Memory B cell (primary cell): ENCODE results near the gene BMP7.

Experiments used
- ATAC-seq: fragments of 150-1000 bp; cut with Tn5 transposase; 2 replicates; pipeline ENCODE4 v1.10.0; 2021; ENCODE audit warnings: low read depth, mild to moderate bottlenecking, moderate library complexity
- DNase-seq, 2 donors: peaks; one replicate each; pipeline ENCODE4 v3.0.0; 2022; ENCODE audit warnings: low spot score in 2 of 2
- H3K27ac Mint-ChIP-seq: one replicate; pipeline ENCODE4 v1.8.0; 2022; ENCODE audit warnings: mild to moderate bottlenecking, moderate library complexity, mixed read lengths
- H3K27me3 Mint-ChIP-seq: one replicate; pipeline ENCODE4 v1.8.0; 2022; ENCODE audit warnings: mixed read lengths
- H3K36me3 Mint-ChIP-seq: one replicate; pipeline ENCODE4 v1.8.0; 2022; ENCODE audit warnings: mild to moderate bottlenecking, mixed read lengths
- H3K4me1 Mint-ChIP-seq: one replicate; pipeline ENCODE4 v1.8.0; 2022; ENCODE audit warnings: mixed read lengths
- H3K4me3 Mint-ChIP-seq: one replicate; pipeline ENCODE4 v1.8.0; 2022; ENCODE audit warnings: mild to moderate bottlenecking, moderate library complexity, mixed read lengths
- H3K9me3 Mint-ChIP-seq: one replicate; pipeline ENCODE4 v1.8.0; 2022; ENCODE audit warnings: mixed read lengths

The BMP7 gene

GRCh38 chr20:57176842-57177241, 89.6 kb downstream of the BMP7 start:
- Mint-ChIP-seq H3K27me3 (peaks cover 8% of the 10 kb centered on the region), H3K4me1 (no peaks in the 10 kb centered on the region), H3K9me3 (no peaks in the 10 kb centered on the region), H3K4me3 (no peak overlapping the region), H3K27ac (no peak overlapping the region), H3K36me3 (no peaks in the 10 kb centered on the region)
- no peak for DNase-seq
- ATAC-seq, result no peak

- H3K4me1 Mint-ChIP-seq, result no peaks in the 10 kb centered on the region
- H3K36me3 Mint-ChIP-seq, result no peaks in the 10 kb centered on the region
- H3K9me3 Mint-ChIP-seq, result peaks cover 1% of the 10 kb centered on the region
- H3K4me3 Mint-ChIP-seq, result no peak overlapping the region
- peaks cover 8% of the 10 kb centered on the region for H3K27me3 Mint-ChIP-seq
- no peak for ATAC-seq
- no peak for DNase-seq
- no peak overlapping the region for H3K27ac Mint-ChIP-seq
Measured at GRCh38 chr20:57175397-57176010, 90.9 kb downstream of the BMP7 start.

GRCh38 chr20:57174737-57175136, 91.7 kb downstream of the BMP7 start:
- Mint-ChIP-seq H3K9me3 (peaks cover 1% of the 10 kb centered on the region), H3K36me3 (no peaks in the 10 kb centered on the region), H3K27ac (no peak overlapping the region), H3K4me1 (no peaks in the 10 kb centered on the region), H3K27me3 (peaks cover 8% of the 10 kb centered on the region), H3K4me3 (no peak overlapping the region)
- ATAC-seq (no peak), DNase-seq (no peak)

- DNase-seq (no peak), ATAC-seq (no peak)
- H3K4me1 Mint-ChIP-seq, result no peaks in the 10 kb centered on the region
- H3K9me3 Mint-ChIP-seq, result peaks cover 1% of the 10 kb centered on the region
- no peak overlapping the region for H3K4me3 Mint-ChIP-seq
- no peak overlapping the region for H3K27ac Mint-ChIP-seq
- peaks cover 8% of the 10 kb centered on the region for H3K27me3 Mint-ChIP-seq
- H3K36me3 Mint-ChIP-seq, result no peaks in the 10 kb centered on the region
Measured at GRCh38 chr20:57173986-57174385, 92.5 kb downstream of the BMP7 start.

GRCh38 chr20:57173041-57173440, 93.4 kb downstream of the BMP7 start:
- H3K27ac Mint-ChIP-seq, result no peak overlapping the region
- no peaks in the 10 kb centered on the region for H3K36me3 Mint-ChIP-seq
- no peaks in the 10 kb centered on the region for H3K4me1 Mint-ChIP-seq
- peaks cover 1% of the 10 kb centered on the region for H3K9me3 Mint-ChIP-seq
- ATAC-seq, result no peak
- DNase-seq, result no peak
- H3K27me3 Mint-ChIP-seq, result peaks cover 7% of the 10 kb centered on the region
- no peak overlapping the region for H3K4me3 Mint-ChIP-seq

- Mint-ChIP-seq H3K9me3 (peaks cover 1% of the 10 kb centered on the region), H3K27ac (no peak overlapping the region), H3K4me1 (no peaks in the 10 kb centered on the region), H3K36me3 (no peaks in the 10 kb centered on the region), H3K4me3 (no peak overlapping the region), H3K27me3 (peaks cover 5% of the 10 kb centered on the region)
- DNase-seq (no peak), ATAC-seq (no peak)
Measured at GRCh38 chr20:57170343-57170742, 96.1 kb downstream of the BMP7 start.

GRCh38 chr20:57169162-57169561, 97.3 kb downstream of the BMP7 start:
- H3K4me3 Mint-ChIP-seq, result no peak overlapping the region
- H3K27me3 Mint-ChIP-seq, result peaks cover 11% of the 10 kb centered on the region
- peaks cover 1% of the 10 kb centered on the region for H3K9me3 Mint-ChIP-seq
- H3K27ac Mint-ChIP-seq, result no peak overlapping the region
- ATAC-seq (no peak), DNase-seq (no peak)
- no peaks in the 10 kb centered on the region for H3K4me1 Mint-ChIP-seq
- H3K36me3 Mint-ChIP-seq, result no peaks in the 10 kb centered on the region

GRCh38 chr20:57167971-57168701, 98.3 kb downstream of the BMP7 start:
- Mint-ChIP-seq H3K4me3 (no peak overlapping the region), H3K27me3 (peaks cover 11% of the 10 kb centered on the region), H3K4me1 (no peaks in the 10 kb centered on the region), H3K9me3 (peaks cover 1% of the 10 kb centered on the region), H3K36me3 (no peaks in the 10 kb centered on the region), H3K27ac (no peak overlapping the region)
- ATAC-seq (no peak), DNase-seq (no peak)

GRCh38 chr20:57167292-57167655, 99.2 kb downstream of the BMP7 start:
- no peaks in the 10 kb centered on the region for H3K4me1 Mint-ChIP-seq
- peaks cover 1% of the 10 kb centered on the region for H3K9me3 Mint-ChIP-seq
- H3K27ac Mint-ChIP-seq, result no peak overlapping the region
- ATAC-seq (no peak), DNase-seq (no peak)
- no peaks in the 10 kb centered on the region for H3K36me3 Mint-ChIP-seq
- no peak overlapping the region for H3K4me3 Mint-ChIP-seq
- peaks cover 11% of the 10 kb centered on the region for H3K27me3 Mint-ChIP-seq

- H3K27me3 Mint-ChIP-seq, result peaks cover 11% of the 10 kb centered on the region
- ATAC-seq (no peak), DNase-seq (no peak)
- H3K36me3 Mint-ChIP-seq, result no peaks in the 10 kb centered on the region
- H3K4me1 Mint-ChIP-seq, result no peaks in the 10 kb centered on the region
- H3K4me3 Mint-ChIP-seq, result no peak overlapping the region
- no peak overlapping the region for H3K27ac Mint-ChIP-seq
- H3K9me3 Mint-ChIP-seq, result peaks cover 1% of the 10 kb centered on the region
Measured at GRCh38 chr20:57166568-57167291, 99.7 kb downstream of the BMP7 start.

- H3K4me1 Mint-ChIP-seq, result no peaks in the 10 kb centered on the region
- no peak overlapping the region for H3K27ac Mint-ChIP-seq
Measured at GRCh38 chr20:57165427-57166004, 100.9 kb downstream of the BMP7 start.

GRCh38 chr20:57164872-57165271, 101.6 kb downstream of the BMP7 start:
- Mint-ChIP-seq H3K4me1 (no peaks in the 10 kb centered on the region), H3K9me3 (no peaks in the 10 kb centered on the region), H3K4me3 (no peak overlapping the region), H3K36me3 (no peaks in the 10 kb centered on the region), H3K27me3 (peaks cover 9% of the 10 kb centered on the region), H3K27ac (no peak overlapping the region)
- no peak for ATAC-seq
- DNase-seq, result no peak

More at GRCh38 chr20:57165427-57166004, 100.9 kb downstream of the BMP7 start:
- Mint-ChIP-seq H3K36me3 (no peaks in the 10 kb centered on the region), H3K9me3 (no peaks in the 10 kb centered on the region), H3K27me3 (peaks cover 9% of the 10 kb centered on the region), H3K4me3 (no peak overlapping the region)
- ATAC-seq (no peak), DNase-seq (no peak)

- no peak for ATAC-seq
- peaks cover 9% of the 10 kb centered on the region for H3K27me3 Mint-ChIP-seq
- H3K36me3 Mint-ChIP-seq, result no peaks in the 10 kb centered on the region
- no peak overlapping the region for H3K4me3 Mint-ChIP-seq
- H3K9me3 Mint-ChIP-seq, result peaks cover 1% of the 10 kb centered on the region
- H3K4me1 Mint-ChIP-seq, result no peaks in the 10 kb centered on the region
- H3K27ac Mint-ChIP-seq, result no peak overlapping the region
- DNase-seq, result no peak
Measured at GRCh38 chr20:57163041-57163440, 103.4 kb downstream of the BMP7 start.

GRCh38 chr20:57162362-57162652, 104.1 kb downstream of the BMP7 start:
- no peak overlapping the region for H3K4me3 Mint-ChIP-seq
- DNase-seq (no peak), ATAC-seq (no peak)
- peaks cover 1% of the 10 kb centered on the region for H3K9me3 Mint-ChIP-seq
- H3K27me3 Mint-ChIP-seq, result peaks cover 9% of the 10 kb centered on the region
- H3K27ac Mint-ChIP-seq, result no peak overlapping the region
- H3K4me1 Mint-ChIP-seq, result no peaks in the 10 kb centered on the region
- no peaks in the 10 kb centered on the region for H3K36me3 Mint-ChIP-seq
